AG09309 (cell line): ENCODE measurements around the gene FABP7.

Experiments used
- DNase-seq: peaks from one replicate; pipeline ENCODE4 v3.0.0-alpha.2; 2010; ENCODE audit warnings: low read depth
- H3K4me3 ChIP-seq: 2 replicates; pipeline ENCODE4 v1.5.1; 2011; ENCODE audit warnings: mild to moderate bottlenecking, low read depth, low read length, moderate library complexity; ENCODE audit not compliant: control insufficient read depth
- CTCF ChIP-seq: IDR thresholded peaks from 2 replicates; pipeline ENCODE4 v1.5.1; 2011; ENCODE audit warnings: mild to moderate bottlenecking, low read depth, low read length, inconsistent platforms; ENCODE audit not compliant: insufficient read depth, control insufficient read depth; ENCODE audit errors: missing control alignments

The FABP7 gene

GRCh38 chr6:122825163-122825562 lies 45.6 kb downstream of the FABP7 start:
- no peak for TF ChIP-seq CTCF

GRCh38 chr6:122829456-122829855 lies 49.9 kb downstream of the FABP7 start:
- H3K4me3 ChIP-seq, result no peak overlapping the region
- no peak for TF ChIP-seq CTCF
- DNase-seq, result no peak

More at GRCh38 chr6:122825163-122825562, 45.6 kb downstream of the FABP7 start:
- H3K4me3 ChIP-seq, result no peak overlapping the region
- DNase-seq, result no peak

GRCh38 chr6:122831511-122831910 lies 52.0 kb downstream of the FABP7 start:
- TF ChIP-seq CTCF, result no peak
- no peak overlapping the region for H3K4me3 ChIP-seq
- DNase-seq, result no peak

- TF ChIP-seq CTCF, result no peak
- H3K4me3 ChIP-seq, result no peak overlapping the region
- DNase-seq, result no peak
These were observed 52.9 kb downstream of the FABP7 start for GRCh38 chr6:122832459-122832858.

DNA sequence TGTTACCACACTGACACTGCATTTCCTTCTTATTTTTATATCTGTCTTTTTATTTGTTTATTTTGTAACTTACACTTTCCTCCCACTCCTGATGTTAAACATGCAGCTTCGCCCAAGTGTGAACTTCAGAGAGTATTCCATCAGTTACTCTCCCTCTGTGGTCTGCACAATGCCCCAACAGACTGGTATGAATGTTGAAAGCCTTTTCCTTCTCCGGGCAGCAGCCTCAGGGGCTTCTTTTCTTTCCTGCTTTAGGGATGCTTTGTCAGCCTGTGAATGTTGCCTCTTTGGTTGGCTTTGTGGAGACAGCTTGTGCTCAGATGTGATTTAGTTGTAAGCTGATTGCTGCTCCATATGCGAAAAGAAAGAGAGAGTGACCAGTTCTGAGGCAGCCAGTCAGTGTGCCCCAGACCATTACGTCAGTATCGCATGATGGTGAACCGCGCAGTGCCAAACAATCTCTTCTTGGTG lies 53.5 kb downstream of the FABP7 start:
- DNase-seq, result no peak
- no peak for TF ChIP-seq CTCF
- no peak overlapping the region for H3K4me3 ChIP-seq
